IMR-90 (cell line): ENCODE measurements around the gene MYT1. TPM values are rescaled to one million over a fixed set of nuclear protein-coding genes. Genes with fewer than 3 reads are reported as not detected.

Experiments
- ATAC-seq: fragments of 200-7000 bp; cut with Tn5 transposase; 2 replicates; pipeline ENCODE4 v1.9.1; 2020; ENCODE audit warnings: low read depth, mild to moderate bottlenecking, moderate library complexity
- BruUV-seq: library from RNA; stranded (reverse); fragments of 400-500 nt; replicated peaks from 2 replicates; lab custom pipeline; 2021; lab: Mats Ljungman, UMichigan
- CTCF ChIA-PET: fragments of 300-600 bp; formaldehyde crosslinking; extraction: SDS; loops from one replicate; lab custom pipeline; 2021; ENCODE audit warnings: antibody characterized with exemption; lab: Yijun Ruan, JAX
- POLR2A ChIA-PET: fragments of 300-600 bp; sonication (Branson Sonifier 250); formaldehyde crosslinking; loops from one replicate; lab custom pipeline; 2022; ENCODE audit warnings: antibody characterized with exemption; ENCODE audit not compliant: unreplicated experiment; lab: Charles Lee
- DNase-seq: peaks from one replicate; pipeline ENCODE4 v3.0.0; 2013
- H2AFZ ChIP-seq: replicated peaks from 2 replicates; pipeline ENCODE3; 2013; ENCODE audit warnings: low read length, mild to moderate bottlenecking; ENCODE audit not compliant: poor library complexity
- H2AK5ac ChIP-seq: 2 replicates; pipeline ENCODE4 v1.6.1; 2013; ENCODE audit warnings: low read depth, low read length, inconsistent platforms
- H2AK9ac ChIP-seq: replicated peaks from 2 replicates; pipeline ENCODE3; 2013; ENCODE audit warnings: mild to moderate bottlenecking, low read depth, low read length, moderate library complexity; ENCODE audit not compliant: poor library complexity
- H2BK120ac ChIP-seq: 2 replicates; pipeline ENCODE4 v1.6.1; 2013; ENCODE audit warnings: low read depth, low read length, inconsistent platforms
- H2BK15ac ChIP-seq: 3 replicates; pipeline ENCODE4 v1.6.1; 2013; ENCODE audit warnings: low read depth, low read length, inconsistent platforms
- H2BK20ac ChIP-seq: 2 replicates; pipeline ENCODE4 v1.6.1; 2013; ENCODE audit warnings: low read depth, mild to moderate bottlenecking, inconsistent platforms, low read length, moderate library complexity
- H2BK5ac ChIP-seq: 2 replicates; pipeline ENCODE4 v1.6.1; 2013; ENCODE audit warnings: mild to moderate bottlenecking, low read depth, low read length, inconsistent platforms; ENCODE audit not compliant: poor library complexity, severe bottlenecking
- H3K14ac ChIP-seq: replicated peaks from 2 replicates; pipeline ENCODE4 v1.6.1; 2013; ENCODE audit warnings: low read depth, low read length, inconsistent platforms
- H3K18ac ChIP-seq: 2 replicates; pipeline ENCODE4 v1.6.1; 2013; ENCODE audit warnings: low read depth, low read length, control low read depth
- H3K23ac ChIP-seq: 2 replicates; pipeline ENCODE4 v1.6.1; 2013; ENCODE audit warnings: low read depth, low read length, inconsistent platforms
- H3K27ac ChIP-seq: 2 replicates; pipeline ENCODE4 v1.5.1; 2013; ENCODE audit warnings: mild to moderate bottlenecking, control low read depth, low read length; ENCODE audit not compliant: insufficient read depth
- H3K27me3 ChIP-seq: 2 replicates; pipeline ENCODE4 v1.6.1; 2013; ENCODE audit warnings: low read length; ENCODE audit not compliant: control insufficient read depth, insufficient read depth
- H3K36me3 ChIP-seq: 2 replicates; pipeline ENCODE4 v1.6.1; 2013; ENCODE audit warnings: low read length, mixed read lengths; ENCODE audit not compliant: control insufficient read depth, insufficient read depth
- H3K4ac ChIP-seq: 2 replicates; pipeline ENCODE4 v1.6.1; 2013; ENCODE audit warnings: low read depth, low read length, inconsistent platforms
- H3K4me1 ChIP-seq: 2 replicates; pipeline ENCODE4 v1.6.1; 2013; ENCODE audit warnings: low read length, mixed read lengths; ENCODE audit not compliant: control insufficient read depth, insufficient read depth
- H3K4me2 ChIP-seq: 2 replicates; pipeline ENCODE4 v1.6.1; 2013; ENCODE audit warnings: low read depth, mild to moderate bottlenecking, control low read depth, low read length, moderate library complexity
- H3K4me3 ChIP-seq: 2 replicates; pipeline ENCODE4 v1.5.1; 2013; ENCODE audit warnings: low read depth, mild to moderate bottlenecking, control low read depth, low read length, moderate library complexity; ENCODE audit not compliant: insufficient read depth
- H3K56ac ChIP-seq: 2 replicates; pipeline ENCODE4 v1.6.1; 2013; ENCODE audit warnings: low read length, inconsistent platforms; ENCODE audit not compliant: insufficient read depth; ENCODE audit errors: extremely low read depth
- H3K79me1 ChIP-seq, 2 experiments: 2 replicates each; pipeline ENCODE4 v1.6.1; 2013; ENCODE audit warnings: low read length in 2 of 2, inconsistent platforms in 1 of 2, low read depth in 1 of 2
- H3K9ac ChIP-seq: 2 replicates; pipeline ENCODE4 v1.6.1; 2013; ENCODE audit warnings: low read depth, low read length, control low read depth
- H3K9me1 ChIP-seq: 2 replicates; pipeline ENCODE4 v1.6.1; 2013; ENCODE audit warnings: low read length, inconsistent platforms; ENCODE audit not compliant: insufficient read depth
- H3K9me3 ChIP-seq: 2 replicates; pipeline ENCODE4 v1.6.1; 2013; ENCODE audit warnings: low read length; ENCODE audit not compliant: control insufficient read depth, insufficient read depth
- H4K20me1 ChIP-seq: 2 replicates; pipeline ENCODE4 v1.6.1; 2013; ENCODE audit warnings: low read length, inconsistent platforms; ENCODE audit not compliant: insufficient read depth
- H4K5ac ChIP-seq: 2 replicates; pipeline ENCODE4 v1.6.1; 2013; ENCODE audit warnings: mild to moderate bottlenecking, low read depth, low read length, control low read depth
- H4K8ac ChIP-seq, 2 experiments: 2 replicates each; pipeline ENCODE4 v1.6.1; 2013; ENCODE audit warnings: low read depth in 2 of 2, low read length in 2 of 2, control low read depth in 1 of 2, inconsistent platforms in 1 of 2
- H4K91ac ChIP-seq: 2 replicates; pipeline ENCODE4 v1.6.1; 2013; ENCODE audit warnings: low read depth, low read length, inconsistent platforms; ENCODE audit not compliant: insufficient read depth
- BHLHE40 ChIP-seq: fragments of 150-350 bp; IDR thresholded peaks from 2 replicates; pipeline ENCODE4 v1.6.1; 2016; ENCODE audit warnings: mild to moderate bottlenecking, low read depth, low read length
- CEBPB ChIP-seq: IDR thresholded peaks from 2 replicates; pipeline ENCODE4 v1.6.1; 2012; ENCODE audit warnings: low read depth, low read length, improper control_type of control experiment
- CHD1 ChIP-seq: IDR thresholded peaks from 2 replicates; pipeline ENCODE4 v1.6.1; 2012; ENCODE audit warnings: low read depth, low read length, improper control_type of control experiment
- MAZ ChIP-seq: IDR thresholded peaks from 2 replicates; pipeline ENCODE4 v1.6.1; 2012; ENCODE audit warnings: low read depth, mild to moderate bottlenecking, low read length, improper control_type of control experiment, moderate library complexity, borderline replicate concordance
- MXI1 ChIP-seq: IDR thresholded peaks from 2 replicates; pipeline ENCODE4 v1.6.1; 2012; ENCODE audit warnings: low read depth, mild to moderate bottlenecking, low read length, moderate library complexity, borderline replicate concordance
- RAD21 ChIP-seq: IDR thresholded peaks from 2 replicates; pipeline ENCODE4 v1.6.1; 2012; ENCODE audit warnings: low read length, improper control_type of control experiment
- RCOR1 ChIP-seq: IDR thresholded peaks from 2 replicates; pipeline ENCODE4 v1.6.1; 2012; ENCODE audit warnings: mild to moderate bottlenecking, low read length, improper control_type of control experiment; ENCODE audit not compliant: insufficient replicate concordance
- SMC3 ChIP-seq: fragments of 150-350 bp; IDR thresholded peaks from 2 replicates; pipeline ENCODE4 v1.6.1; 2016; ENCODE audit warnings: low read depth, mild to moderate bottlenecking, antibody characterized with exemption, low read length, moderate library complexity
- WGBS, 2 experiments: methylation state at CpG; one replicate each; pipeline versions ENCODE4 v1.1.5 to v1.1.7; 2013; ENCODE audit warnings: missing lambda C conversion rate in 2 of 2; ENCODE audit not compliant: insufficient read length in 1 of 2; ENCODE audit errors: extremely low coverage in 2 of 2; 5-methylcytosine and 5-hydroxymethylcytosine counted together
- dilution Hi-C: fragments of 300-500 bp; cut with HindIII; formaldehyde crosslinking; loops from one replicate; pipeline ENCODE4 v1.14.3; 2018; ENCODE audit warnings: low sequenced_read_pairs; ENCODE audit not compliant: unreplicated experiment
- in situ Hi-C: fragments of 300-500 bp; cut with MboI; formaldehyde crosslinking; loops from 3 replicates; pipeline ENCODE4 v1.14.3; 2019; ENCODE audit warnings: low sequenced_read_pairs, inconsistent platforms, mixed read lengths
- intact Hi-C: fragments of 100-400 bp; cut with micrococcal nuclease; formaldehyde crosslinking; loops from 2 replicates; pipeline ENCODE4 v1.10.0; 2022
- polyA plus RNA-seq, 3 experiments: library from polyadenylated mRNA; depleted of rRNA; stranded (reverse); fragments of >200 nt; gene quantifications; 2 replicates each; pipeline ENCODE4 v1.2.3, GENCODE V29; 2012; ENCODE audit warnings: low replicate concordance in 1 of 3
- total RNA-seq: library from RNA; depleted of rRNA; stranded (reverse); fragments of >200 nt; gene quantifications from 2 replicates; pipeline ENCODE4 v1.2.3, GENCODE V29; 2012
- TF ChIP-seq, protein P1 (sequence below): fragments of 150-350 bp; IDR thresholded peaks from 2 replicates; pipeline ENCODE4 v1.6.1; 2016; ENCODE audit warnings: low read depth, mild to moderate bottlenecking, low read length, moderate library complexity, borderline replicate concordance
- TF ChIP-seq, protein P2 (sequence below): conservative IDR thresholded peaks from 2 replicates; pipeline ENCODE4 v1.5.1; 2012; ENCODE audit warnings: mild to moderate bottlenecking, low read depth, low read length, improper control_type of control experiment

The MYT1 gene
- total and polyA plus RNA-seq, 2 of the 4 experiments (the other 2 are of a cell fraction), result not detected

DNA sequence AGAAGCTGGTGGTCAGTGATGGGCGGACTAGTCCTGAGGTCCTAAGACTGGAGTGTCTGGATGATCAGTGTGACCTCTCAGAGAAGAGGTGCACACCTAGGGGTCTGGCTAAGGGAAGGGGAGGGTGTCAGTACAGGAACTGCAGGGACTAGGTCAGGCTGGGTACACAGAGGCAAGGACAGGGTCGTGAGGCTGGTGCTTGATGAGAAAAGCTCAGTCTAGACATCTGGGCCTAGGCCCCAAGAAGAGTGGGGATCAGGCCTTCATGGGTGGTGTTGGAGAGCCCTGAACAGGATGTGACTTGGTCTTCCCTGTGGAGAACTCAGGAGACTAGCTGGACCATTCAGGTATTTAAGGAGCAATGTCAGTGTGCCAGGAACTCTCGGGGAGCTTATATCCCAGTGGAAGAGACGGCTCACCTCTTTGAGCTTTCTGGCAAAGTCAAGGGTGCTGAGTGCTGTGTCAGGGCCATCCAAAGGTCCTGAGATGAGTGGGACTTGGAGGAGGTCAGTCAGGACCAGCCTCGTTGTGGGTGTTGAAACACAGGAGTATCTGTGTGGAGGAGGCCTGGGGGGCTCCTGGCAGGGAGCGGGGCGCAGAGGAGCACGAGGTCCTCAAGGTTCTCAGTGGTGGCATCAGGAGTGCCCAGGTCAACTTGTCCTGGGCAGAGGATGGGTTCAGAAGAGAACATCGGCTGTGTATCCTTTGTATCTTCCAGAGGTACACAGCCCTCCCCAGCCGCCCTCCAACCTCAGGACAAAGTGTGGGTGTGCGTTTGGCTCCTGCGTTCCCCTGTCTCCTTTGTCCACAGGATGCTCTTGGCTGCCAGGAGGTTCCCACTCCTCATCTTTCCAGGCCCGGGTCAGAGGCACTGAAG is 13.3 kb upstream of the MYT1 start:
- no peak overlapping the region for H2AK9ac ChIP-seq
- no peak overlapping the region for H4K5ac ChIP-seq
- dilution Hi-C loops, result no loop called here

More for the DNA sequence above, 13.3 kb upstream of the MYT1 start:
- Histone ChIP-seq H2AK5ac (no peak overlapping the region), H3K27me3 (peaks cover 14% of the 10 kb centered on the region), H2AFZ (no peak overlapping the region), H2BK5ac (no peak overlapping the region), H2BK120ac (no peak overlapping the region), H3K36me3 (no peaks in the 10 kb centered on the region), H3K9ac (no peak overlapping the region), H3K9me1 (peaks cover 3% of the 10 kb centered on the region; the same call in 1 of the 2 replicates), H4K91ac (no peak overlapping the region), H4K20me1 (no peaks in the 10 kb centered on the region; the same call in 1 of the 2 replicates), H3K4me2 (no peak overlapping the region), H3K4ac (no peak overlapping the region), H3K18ac (no peak overlapping the region), H2BK15ac (no peak overlapping the region), H3K27ac (no peak overlapping the region), H2BK20ac (no peak overlapping the region), H3K56ac (no peak overlapping the region), H3K4me3 (no peak overlapping the region), H3K79me1 (no peaks in the 10 kb centered on the region), H4K8ac (no peak overlapping the region), H3K23ac (no peak overlapping the region), H3K9me3 (peaks cover 2% of the 10 kb centered on the region), H3K14ac (no peak overlapping the region), H3K4me1 (no peaks in the 10 kb centered on the region)
- no TSS peak for BruUV-seq
- TF ChIP-seq, protein P1, sequence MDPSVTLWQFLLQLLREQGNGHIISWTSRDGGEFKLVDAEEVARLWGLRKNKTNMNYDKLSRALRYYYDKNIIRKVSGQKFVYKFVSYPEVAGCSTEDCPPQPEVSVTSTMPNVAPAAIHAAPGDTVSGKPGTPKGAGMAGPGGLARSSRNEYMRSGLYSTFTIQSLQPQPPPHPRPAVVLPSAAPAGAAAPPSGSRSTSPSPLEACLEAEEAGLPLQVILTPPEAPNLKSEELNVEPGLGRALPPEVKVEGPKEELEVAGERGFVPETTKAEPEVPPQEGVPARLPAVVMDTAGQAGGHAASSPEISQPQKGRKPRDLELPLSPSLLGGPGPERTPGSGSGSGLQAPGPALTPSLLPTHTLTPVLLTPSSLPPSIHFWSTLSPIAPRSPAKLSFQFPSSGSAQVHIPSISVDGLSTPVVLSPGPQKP, result no peak
- TF ChIP-seq SMC3 (no peak), CEBPB (no peak), MXI1 (no peak), CHD1 (no peak), BHLHE40 (no peak), MAZ (no peak), RCOR1 (no peak), RAD21 (no peak)
- TF ChIP-seq, protein P2, sequence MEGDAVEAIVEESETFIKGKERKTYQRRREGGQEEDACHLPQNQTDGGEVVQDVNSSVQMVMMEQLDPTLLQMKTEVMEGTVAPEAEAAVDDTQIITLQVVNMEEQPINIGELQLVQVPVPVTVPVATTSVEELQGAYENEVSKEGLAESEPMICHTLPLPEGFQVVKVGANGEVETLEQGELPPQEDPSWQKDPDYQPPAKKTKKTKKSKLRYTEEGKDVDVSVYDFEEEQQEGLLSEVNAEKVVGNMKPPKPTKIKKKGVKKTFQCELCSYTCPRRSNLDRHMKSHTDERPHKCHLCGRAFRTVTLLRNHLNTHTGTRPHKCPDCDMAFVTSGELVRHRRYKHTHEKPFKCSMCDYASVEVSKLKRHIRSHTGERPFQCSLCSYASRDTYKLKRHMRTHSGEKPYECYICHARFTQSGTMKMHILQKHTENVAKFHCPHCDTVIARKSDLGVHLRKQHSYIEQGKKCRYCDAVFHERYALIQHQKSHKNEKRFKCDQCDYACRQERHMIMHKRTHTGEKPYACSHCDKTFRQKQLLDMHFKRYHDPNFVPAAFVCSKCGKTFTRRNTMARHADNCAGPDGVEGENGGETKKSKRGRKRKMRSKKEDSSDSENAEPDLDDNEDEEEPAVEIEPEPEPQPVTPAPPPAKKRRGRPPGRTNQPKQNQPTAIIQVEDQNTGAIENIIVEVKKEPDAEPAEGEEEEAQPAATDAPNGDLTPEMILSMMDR, result no peak
- DNase-seq (no peak), ATAC-seq (no peak)
- CTCF ChIA-PET, result no interaction called here
- in situ Hi-C loops (no loop called here), intact Hi-C loops (no loop called here)
- 0% methylated on average over 2 of the region's 13 CpGs; no CpG with 5 or more reads in 1 of the 2 experiments for WGBS, 2 experiments
- POLR2A ChIA-PET, result no interaction called here
